Vagina (tissue), 2 donors: ENCODE data around the gene NEMP2.

ENCODE experiments used
- CTCF ChIP-seq, 3 experiments: fragments of 450-650 bp in 2 of 3; fragments of 200-600 bp in 1 of 3; sonication (generic) in 1 of 3; IDR thresholded peaks; one replicate each; pipeline ENCODE4 v1.5.1; 2017 to 2019; ENCODE audit warnings: antibody characterized with exemption in 3 of 3, mild to moderate bottlenecking in 2 of 3, moderate library complexity in 2 of 3
- POLR2A ChIP-seq, 2 donors: fragments of 450-650 bp; IDR thresholded peaks; one replicate each; pipeline ENCODE4 v1.6.1; 2017; ENCODE audit warnings: antibody characterized with exemption in 2 of 2, mild to moderate bottlenecking in 2 of 2, moderate library complexity in 2 of 2
- POLR2AphosphoS5 ChIP-seq, 2 donors: sonication (generic); formaldehyde crosslinking; IDR thresholded peaks; one replicate each; pipeline ENCODE4 v1.9.0; 2017; ENCODE audit warnings: antibody characterized with exemption in 2 of 2, mild to moderate bottlenecking in 2 of 2, low read depth in 1 of 2; ENCODE audit not compliant: insufficient read depth in 1 of 2

GRCh38 chr2:190579058-190579410, 44.5 kb upstream of the NEMP2 start:
- no peak for TF ChIP-seq POLR2AphosphoS5 (IDR thresholded peaks at IDR 0.05; ENCODE audit: insufficient read depth in 1 of 2, low read depth in 1 of 2)
- TF ChIP-seq CTCF (IDR thresholded peaks at IDR 0.05) = no peak
- TF ChIP-seq POLR2A (IDR thresholded peaks at IDR 0.05) = no peak
